Keratinocyte (primary cell): ENCODE measurements around the gene JAZF1. TPM values are rescaled to one million over a fixed set of nuclear protein-coding genes. Genes with fewer than 3 reads are reported as not detected.

Experiments
- DNase-seq: peaks from one replicate; pipeline ENCODE4 v3.0.0-alpha.2; 2011; ENCODE audit warnings: low read depth, missing footprints, low spot score
- FAIRE-seq: peaks from 2 replicates; lab custom pipeline; 2011; peaks lifted over from hg19 to GRCh38; lab: Jason Lieb, UNC
- H2AFZ ChIP-seq: 2 replicates; pipeline ENCODE4 v1.6.0; 2012; ENCODE audit warnings: low read length, control low read depth, inconsistent platforms; ENCODE audit not compliant: control insufficient read depth
- H3K27ac ChIP-seq: 2 replicates; pipeline ENCODE4 v1.5.1; 2011; ENCODE audit warnings: low read length; ENCODE audit not compliant: control insufficient read depth, insufficient read depth
- H3K27me3 ChIP-seq: 3 replicates; pipeline ENCODE4 v1.6.0; 2011; ENCODE audit warnings: low read length; ENCODE audit not compliant: control insufficient read depth, insufficient read depth; ENCODE audit errors: extremely low read depth
- H3K36me3 ChIP-seq, 2 experiments: 2 replicates in 1 of 2; 3 replicates in 1 of 2; pipeline ENCODE4 v1.5.1; 2011; ENCODE audit warnings: low read length in 2 of 2, mild to moderate bottlenecking in 1 of 2; ENCODE audit not compliant: control insufficient read depth in 2 of 2, insufficient read depth in 2 of 2; ENCODE audit errors: extremely low read depth in 1 of 2
- H3K4me1 ChIP-seq: 3 replicates; pipeline ENCODE4 v1.5.1; 2011; ENCODE audit warnings: low read length; ENCODE audit not compliant: control insufficient read depth, insufficient read depth; ENCODE audit errors: extremely low read depth
- H3K4me2 ChIP-seq: 3 replicates; pipeline ENCODE4 v1.6.0; 2011; ENCODE audit warnings: low read depth, low read length; ENCODE audit not compliant: control insufficient read depth, insufficient read depth; ENCODE audit errors: extremely low read depth
- H3K4me3 ChIP-seq, 3 experiments: fragments of 200-600 bp in 1 of 3; sonication (generic) in 1 of 3; 2 replicates in 2 of 3; 3 replicates in 1 of 3; pipeline ENCODE4 v1.5.1; 2011 to 2016; ENCODE audit warnings: low read length in 3 of 3, mild to moderate bottlenecking in 3 of 3, control low read depth in 2 of 3, inconsistent platforms in 1 of 3, low read depth in 1 of 3, mixed read lengths in 1 of 3, mixed run types in 1 of 3, moderate library complexity in 1 of 3; ENCODE audit not compliant: control insufficient read depth in 2 of 3, insufficient read depth in 2 of 3; ENCODE audit errors: extremely low read depth in 1 of 3
- H3K79me2 ChIP-seq: 2 replicates; pipeline ENCODE4 v1.6.0; 2012; ENCODE audit warnings: low read length; ENCODE audit not compliant: control insufficient read depth, insufficient read depth
- H3K9ac ChIP-seq: 3 replicates; pipeline ENCODE4 v1.6.0; 2011; ENCODE audit warnings: low read length; ENCODE audit not compliant: control insufficient read depth, insufficient read depth; ENCODE audit errors: extremely low read depth
- H3K9me1 ChIP-seq: 3 replicates; pipeline ENCODE4 v1.6.0; 2011; ENCODE audit warnings: low read length; ENCODE audit not compliant: control insufficient read depth, insufficient read depth; ENCODE audit errors: extremely low read depth
- H3K9me3 ChIP-seq: 2 replicates; pipeline ENCODE4 v1.5.1; 2012; ENCODE audit warnings: low read depth, low read length; ENCODE audit not compliant: control insufficient read depth
- H4K20me1 ChIP-seq: 3 replicates; pipeline ENCODE4 v1.6.0; 2011; ENCODE audit warnings: low read length; ENCODE audit not compliant: control insufficient read depth, insufficient read depth; ENCODE audit errors: extremely low read depth
- EZH2 ChIP-seq: IDR thresholded peaks from one replicate; pipeline ENCODE4 v1.6.1; 2012; ENCODE audit warnings: inconsistent platforms, mild to moderate bottlenecking, low read length, moderate library complexity
- dilution Hi-C: fragments of 300-500 bp; cut with MboI; formaldehyde crosslinking; loops from one replicate; pipeline ENCODE4 v1.7.0; 2020; ENCODE audit warnings: low sequenced_read_pairs; ENCODE audit not compliant: extremely low pct_ligation_motif_present
- polyA plus RNA-seq, 5 experiments: library from polyadenylated mRNA; depleted of rRNA in 3 of 5; stranded (reverse) in 3 of 5; stranded (forward) in 1 of 5; unstranded in 1 of 5; fragments of >200 nt; gene quantifications; 1 replicate in 1 of 5; 2 replicates in 3 of 5; 3 replicates in 1 of 5; pipeline versions ENCODE4 v1.2.1 to v1.2.3, GENCODE V29; 2011 to 2012; ENCODE audit warnings: missing spikeins in 2 of 5, low read depth in 1 of 5, low replicate concordance in 1 of 5
- TF ChIP-seq, protein P1 (sequence below), 3 experiments: IDR thresholded peaks in 1 of 3; conservative IDR thresholded peaks in 1 of 3; optimal IDR thresholded peaks in 1 of 3; 2 replicates in 2 of 3; 3 replicates in 1 of 3; pipeline versions ENCODE3 to v1.5.1; 2011; ENCODE audit warnings: low read length in 3 of 3, mild to moderate bottlenecking in 3 of 3, moderate library complexity in 2 of 3, control low read depth in 1 of 3, inconsistent platforms in 1 of 3; ENCODE audit not compliant: insufficient read depth in 2 of 3; ENCODE audit errors: extremely low read depth in 1 of 3

Gene JAZF1
- polyA plus RNA-seq, 1 donor (not counting 4 experiments of a cell fraction or from before 2014, with no cell fraction given): 2.5 TPM

DNA sequence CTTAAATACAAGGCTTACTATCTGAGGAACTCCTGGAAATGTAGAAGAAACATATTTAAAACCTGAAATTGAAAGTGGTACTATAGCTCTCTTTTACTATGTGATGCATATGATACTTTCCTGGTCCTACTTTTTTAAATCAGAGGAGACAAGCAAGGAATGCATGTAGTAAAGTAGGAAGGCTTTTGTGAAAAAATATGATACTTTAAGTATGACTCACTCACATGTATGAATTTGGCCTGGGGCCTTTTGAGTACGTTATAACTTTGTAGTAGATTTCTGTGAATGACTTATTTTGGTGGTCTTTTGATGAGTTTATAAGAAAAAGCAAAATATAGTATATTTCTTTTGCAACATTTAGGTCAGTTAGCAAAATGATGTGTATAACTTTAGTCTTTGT, 386.8 kb downstream of the JAZF1 start:
- Histone ChIP-seq H3K36me3 (peaks cover 0 to 13% of the 10 kb centered on the region in 2 experiments), H3K9ac (no peak overlapping the region)
- no peak for FAIRE-seq

GRCh38 chr7:27788437-27788836, 392.2 kb downstream of the JAZF1 start:
- H3K9ac ChIP-seq: no peak overlapping the region
- H2AFZ ChIP-seq: no peak overlapping the region
- H3K4me1 ChIP-seq: peaks cover under 1% of the 10 kb centered on the region
- H3K4me3 ChIP-seq: no peak overlapping the region
- FAIRE-seq: no peak
- dilution Hi-C loops: no loop called here
- no peaks in the 10 kb centered on the region for H3K9me3 ChIP-seq
- no peaks in the 10 kb centered on the region for H3K9me1 ChIP-seq
- no peaks in the 10 kb centered on the region for H3K79me2 ChIP-seq
- no peak for DNase-seq
- no peak overlapping the region for H3K4me2 ChIP-seq
- TF ChIP-seq EZH2: no peak
- TF ChIP-seq, protein P1, sequence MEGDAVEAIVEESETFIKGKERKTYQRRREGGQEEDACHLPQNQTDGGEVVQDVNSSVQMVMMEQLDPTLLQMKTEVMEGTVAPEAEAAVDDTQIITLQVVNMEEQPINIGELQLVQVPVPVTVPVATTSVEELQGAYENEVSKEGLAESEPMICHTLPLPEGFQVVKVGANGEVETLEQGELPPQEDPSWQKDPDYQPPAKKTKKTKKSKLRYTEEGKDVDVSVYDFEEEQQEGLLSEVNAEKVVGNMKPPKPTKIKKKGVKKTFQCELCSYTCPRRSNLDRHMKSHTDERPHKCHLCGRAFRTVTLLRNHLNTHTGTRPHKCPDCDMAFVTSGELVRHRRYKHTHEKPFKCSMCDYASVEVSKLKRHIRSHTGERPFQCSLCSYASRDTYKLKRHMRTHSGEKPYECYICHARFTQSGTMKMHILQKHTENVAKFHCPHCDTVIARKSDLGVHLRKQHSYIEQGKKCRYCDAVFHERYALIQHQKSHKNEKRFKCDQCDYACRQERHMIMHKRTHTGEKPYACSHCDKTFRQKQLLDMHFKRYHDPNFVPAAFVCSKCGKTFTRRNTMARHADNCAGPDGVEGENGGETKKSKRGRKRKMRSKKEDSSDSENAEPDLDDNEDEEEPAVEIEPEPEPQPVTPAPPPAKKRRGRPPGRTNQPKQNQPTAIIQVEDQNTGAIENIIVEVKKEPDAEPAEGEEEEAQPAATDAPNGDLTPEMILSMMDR (optimal IDR thresholded peaks at IDR 0.05 in 1 of 3, IDR thresholded peaks at IDR 0.05 in 1 of 3, conservative IDR thresholded peaks at IDR 0.05 in 1 of 3; ENCODE audit: extremely low read depth in 1 of 3, insufficient read depth in 2 of 3, low read length in 3 of 3): no peak
- peaks cover 4 to 16% of the 10 kb centered on the region in 2 experiments for H3K36me3 ChIP-seq
- no peaks in the 10 kb centered on the region for H4K20me1 ChIP-seq
- no peaks in the 10 kb centered on the region for H3K27me3 ChIP-seq
- H3K27ac ChIP-seq: no peak overlapping the region

More for the DNA sequence above, 386.8 kb downstream of the JAZF1 start:
- no peak for DNase-seq
- Histone ChIP-seq H3K27ac (no peak overlapping the region), H3K4me3 (no peak overlapping the region), H3K9me1 (no peaks in the 10 kb centered on the region), H3K9me3 (no peaks in the 10 kb centered on the region), H3K79me2 (no peaks in the 10 kb centered on the region), H3K27me3 (no peaks in the 10 kb centered on the region), H2AFZ (no peak overlapping the region), H4K20me1 (no peaks in the 10 kb centered on the region), H3K4me2 (no peak overlapping the region), H3K4me1 (peaks cover 5% of the 10 kb centered on the region)
- TF ChIP-seq, protein P1 (optimal IDR thresholded peaks at IDR 0.05 in 1 of 3, IDR thresholded peaks at IDR 0.05 in 1 of 3, conservative IDR thresholded peaks at IDR 0.05 in 1 of 3; ENCODE audit: extremely low read depth in 1 of 3, insufficient read depth in 2 of 3, low read length in 3 of 3): no peak
- no peak for TF ChIP-seq EZH2
- dilution Hi-C loops: no loop called here
